Aortic smooth muscle cell (primary cell): Measurements from ENCODE around the gene TREM1. TPM values are rescaled to one million over a fixed set of nuclear protein-coding genes. Genes with fewer than 3 reads are reported as not detected.

Experiments
- total RNA-seq: library from RNA; depleted of rRNA; stranded (reverse); fragments of >200 nt; gene quantifications from 2 replicates; pipeline ENCODE4 v1.2.3, GENCODE V29; 2014

TREM1 gene
- total RNA-seq, result 0.19 and 0.66 TPM in 2 replicates

GRCh38 chr6:41286544-41287346 lies at the start of gene TREM1:
Gene TREM1, minus strand, starts transcription at chr6:41286682. Its CDS starts 27 bp downstream, at chr6:41286655.

GRCh38 chr6:41335296-41335695 lies 48.8 kb upstream of the TREM1 start, which contains the start of gene NCR2:
Gene NCR2, plus strand, starts transcription at chr6:41335608. Its CDS starts 269 bp downstream, at chr6:41335877.

GRCh38 chr6:41228096-41228495 lies 58.4 kb downstream of the TREM1 start, which contains the start of gene TREML4:
Gene TREML4, plus strand, starts transcription at chr6:41228349. Its CDS starts 79 bp downstream, at chr6:41228428.

Other genes with a start within 250 kb of the TREM1 start
- under 0.01 TPM in 1 of 2 replicates, not detected in the other for gene UNC5CL, start 247.5 kb downstream of the TREM1 start, total RNA-seq
- not detected in 2 replicates for gene TSPO2, start 244.2 kb downstream of the TREM1 start, total RNA-seq
- gene APOBEC2, start 233.5 kb downstream of the TREM1 start, total RNA-seq, result not detected in 2 replicates
- 9.6 and 13.6 TPM in 2 replicates for gene OARD1, start 214.3 kb downstream of the TREM1 start, total RNA-seq
- gene NFYA, start 213.7 kb downstream of the TREM1 start, total RNA-seq, result 12.6 and 14.8 TPM in 2 replicates
- not detected in 2 replicates for gene TREML1, start 132.3 kb downstream of the TREM1 start, total RNA-seq
- gene TREM2, start 123.6 kb downstream of the TREM1 start, total RNA-seq, result not detected in 2 replicates
- not detected in 2 replicates for gene TREML2, start 85.5 kb downstream of the TREM1 start, total RNA-seq
- not detected in 2 replicates for gene TREML4, start 58.3 kb downstream of the TREM1 start, total RNA-seq
- not detected in 2 replicates for gene NCR2, start 48.9 kb upstream of the TREM1 start, total RNA-seq